ENCODE measurements around the gene TPD52L1. TPM values are rescaled to one million over a fixed set of nuclear protein-coding genes. Genes with fewer than 3 reads are reported as not detected.

TPD52L1 gene
- total RNA-seq, 2 donors from 2014 or later = 41.4 to 51.7 TPM

DNA sequence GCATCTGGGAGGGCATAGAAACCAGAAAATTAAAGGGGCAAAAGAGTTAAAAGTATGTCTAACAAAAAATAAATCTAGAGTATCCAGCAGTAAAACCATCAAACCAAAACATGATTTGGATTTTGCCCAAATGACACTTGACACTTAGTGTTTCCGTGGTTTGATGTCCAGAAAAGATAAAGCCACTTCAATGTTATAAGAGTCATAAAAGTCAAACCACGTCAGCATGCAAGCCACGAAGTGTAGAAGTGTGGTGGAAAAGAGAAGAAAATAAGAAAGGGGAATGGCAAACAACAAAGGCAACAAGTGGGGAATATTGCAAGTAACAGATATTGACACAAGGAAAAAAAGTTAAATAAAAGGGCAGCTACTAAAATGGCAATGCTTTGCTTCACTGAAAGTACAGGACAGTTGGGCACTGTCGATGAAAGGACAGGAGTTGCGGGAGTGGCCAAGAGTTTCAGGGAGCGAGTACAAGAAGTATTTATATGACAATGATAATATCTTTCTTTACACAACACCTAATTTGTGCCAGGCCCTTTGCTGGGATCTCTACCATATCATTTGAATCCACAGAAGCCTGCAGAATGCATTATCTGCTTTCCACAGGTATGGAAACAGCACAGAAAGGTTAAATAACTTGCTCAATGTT lies 154.5 kb downstream of the TPD52L1 start:
- no peak for DNase-seq (ENCODE audit: low spot score)
- intact Hi-C loops (cut with DNase I) = loop anchor here in 1 of 2 donors (5.0 kb wide), 1 partner anchor 469 kb away; no protein-coding TSS in a partner anchor

DNA sequence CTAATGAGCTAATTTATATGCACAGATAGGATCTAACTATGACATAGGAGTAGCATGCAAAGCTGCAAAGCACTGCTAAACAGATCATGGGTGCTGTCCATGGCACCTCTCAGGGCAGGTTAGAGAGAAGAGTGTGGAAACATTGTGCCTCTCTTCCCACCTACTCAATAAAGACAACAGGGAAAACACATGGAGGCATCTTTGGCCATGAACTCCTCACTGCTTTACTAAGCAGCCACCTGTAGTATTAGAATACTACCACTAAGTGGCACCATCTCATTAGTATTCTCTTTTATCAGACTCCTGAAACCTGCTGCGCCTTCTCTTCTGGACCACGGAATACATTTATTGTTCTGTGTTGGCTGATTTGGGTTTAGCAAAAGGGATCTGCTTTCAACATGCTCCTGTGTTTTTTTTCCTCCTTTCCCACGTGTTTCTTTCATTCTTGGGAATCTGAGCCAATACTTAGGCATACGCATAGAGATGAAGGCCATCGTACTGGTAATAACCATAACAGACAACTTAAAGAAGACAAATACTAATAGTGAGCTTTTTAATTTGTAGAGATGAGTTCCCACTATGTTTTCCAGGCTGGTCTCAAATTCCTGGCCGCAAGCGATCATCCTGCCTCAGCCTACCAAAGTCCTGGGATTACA lies 157.5 kb downstream of the TPD52L1 start:
- intact Hi-C loops (cut with DNase I) = loop anchor here (5.0 kb wide), 5 partner anchors 159 to 661 kb away; partner anchors contain the start of gene TPD52L1 (in 1 of the 2)
- no peak for DNase-seq (ENCODE audit: low spot score)

DNA sequence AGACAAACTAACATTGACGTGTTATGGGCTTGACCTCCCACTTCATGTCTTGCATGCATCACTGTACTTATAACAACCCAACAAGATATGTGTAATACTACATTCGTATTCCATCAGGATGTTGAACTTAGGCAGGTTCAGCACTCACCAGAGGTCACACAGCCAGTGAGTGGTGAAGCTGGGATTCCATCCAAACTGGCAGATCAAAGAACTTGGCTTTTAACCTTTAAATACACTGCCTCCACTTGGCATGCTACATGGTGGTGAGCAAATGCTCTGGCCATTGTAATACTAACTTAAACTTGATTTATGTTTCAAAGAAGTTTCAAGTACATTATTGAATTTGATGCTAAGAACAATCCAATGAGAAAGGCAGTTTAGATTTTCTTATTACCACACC lies 158.9 kb downstream of the TPD52L1 start:
- intact Hi-C loops (cut with DNase I) = loop anchor here (5.0 kb wide), 5 partner anchors 160 to 660 kb away; partner anchors contain the start of gene TPD52L1 (in 1 of the 2)
- no peak for DNase-seq (ENCODE audit: low spot score)

DNA sequence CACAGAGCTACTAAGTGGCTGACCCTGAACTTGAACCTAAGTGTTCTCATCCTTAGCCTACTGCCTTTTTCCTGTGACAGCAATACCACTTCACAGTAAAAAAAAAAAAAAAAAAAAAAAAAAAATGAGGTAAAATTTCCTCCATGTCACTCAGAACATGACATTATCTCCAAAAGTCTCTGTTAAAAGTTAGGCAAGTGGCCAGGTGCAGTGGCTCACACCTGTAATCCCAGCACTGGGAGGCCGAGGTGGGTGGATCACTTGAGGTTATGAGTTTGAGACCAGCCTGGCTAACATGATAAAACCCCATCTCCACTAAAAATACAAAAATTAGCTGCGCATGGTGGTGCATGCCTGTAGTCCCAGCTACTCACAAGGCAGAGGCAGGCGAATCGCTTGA lies 159.4 kb downstream of the TPD52L1 start:
- intact Hi-C loops (cut with DNase I) = loop anchor here (5.0 kb wide), 5 partner anchors 161 to 659 kb away; partner anchors contain the start of gene TPD52L1 (in 1 of the 2)
- no peak for DNase-seq (ENCODE audit: low spot score)

Other genes starting within 250 kb of the TPD52L1 start
- gene RNF217, start 191.3 kb upstream of the TPD52L1 start, total RNA-seq = 10 to 100 TPM; 23.7 to 29.2 TPM
- gene HDDC2, start 148.2 kb downstream of the TPD52L1 start, total RNA-seq = 10 to 100 TPM; 47.8 to 53.2 TPM